ENCODE results near the gene ELN.
A peak's percentile ranks its signal among the peaks of the same experiment; 100 is the strongest.
"Not testable (repeated sequence)": the region's sequence is repeated elsewhere in the genome, so short reads cannot be mapped to it uniquely, and the experiment has no call there.

The ELN gene

DNA sequence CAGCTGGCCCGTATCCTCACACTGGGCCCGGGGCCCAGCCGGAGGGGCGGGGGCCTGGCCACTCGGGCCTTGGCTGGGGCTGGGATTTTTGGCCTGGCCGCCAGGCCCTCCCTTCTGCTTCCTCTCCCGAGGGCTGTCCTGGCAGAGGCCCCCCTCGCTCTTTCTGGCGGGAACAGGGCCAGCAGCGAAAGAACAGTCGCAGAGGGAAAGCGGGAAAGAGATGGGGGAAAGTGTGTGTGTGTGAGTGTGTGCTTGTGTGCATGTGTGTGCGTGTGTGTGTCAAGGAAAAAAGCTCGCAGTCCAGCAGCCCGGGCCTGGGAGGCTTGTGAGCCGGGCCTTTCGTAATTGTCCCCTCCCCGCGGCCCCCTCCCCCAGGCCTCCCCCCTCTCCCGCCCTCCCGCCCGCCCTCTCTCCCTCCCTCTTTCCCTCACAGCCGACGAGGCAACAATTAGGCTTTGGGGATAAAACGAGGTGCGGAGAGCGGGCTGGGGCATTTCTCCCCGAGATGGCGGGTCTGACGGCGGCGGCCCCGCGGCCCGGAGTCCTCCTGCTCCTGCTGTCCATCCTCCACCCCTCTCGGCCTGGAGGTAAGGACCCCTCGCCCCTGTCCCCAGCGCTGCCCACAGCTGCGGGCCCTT lies at the start of gene ELN:
Gene ELN (plus strand): TSS at position 491 of the 638 bp plus-strand sequence. CDS start 15 bp downstream, at position 506.
- no peak for DNase-seq

DNA sequence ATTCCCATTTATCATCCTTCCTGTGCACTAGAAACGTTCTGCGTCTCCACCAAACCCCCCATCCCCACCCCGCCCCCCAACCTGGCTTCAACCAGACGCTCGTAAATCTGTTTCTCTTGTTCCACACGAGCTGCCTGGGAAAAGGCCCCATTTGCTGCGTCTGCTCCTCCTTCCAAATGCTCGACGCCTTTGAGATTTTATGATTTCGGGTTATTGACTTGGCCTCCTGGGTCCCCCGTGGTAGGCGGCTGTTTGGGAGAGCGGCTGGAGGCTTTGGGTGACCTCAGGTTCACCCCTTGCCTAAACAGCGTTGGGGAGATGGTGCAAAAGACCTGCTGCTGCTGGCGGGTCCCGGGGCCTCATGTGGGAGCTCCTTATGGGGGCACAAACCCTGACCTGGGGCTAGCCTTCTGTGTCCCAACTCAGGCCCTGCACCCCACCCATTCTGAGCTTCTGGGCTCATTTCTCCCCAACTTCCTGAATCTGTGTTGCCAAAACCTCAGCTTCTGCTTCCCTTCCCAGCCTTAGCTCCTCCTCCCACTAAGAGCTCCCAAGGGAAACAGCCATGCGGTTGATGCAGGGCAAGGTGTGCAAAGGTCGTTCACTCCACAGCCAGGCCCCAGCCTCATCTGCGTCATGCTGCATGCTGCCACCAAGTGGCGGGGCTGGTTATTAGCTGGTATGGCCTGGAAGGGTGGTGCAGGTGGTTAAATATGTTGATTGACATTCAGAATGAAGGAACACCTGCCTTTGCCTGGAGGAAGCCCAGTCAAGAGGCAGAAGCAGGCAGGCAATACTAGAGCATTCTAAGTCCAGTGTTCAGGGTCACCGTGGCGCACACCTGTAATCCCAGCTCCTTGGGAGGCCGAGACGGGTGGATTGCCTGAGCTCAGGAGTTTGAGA lies 49.1 kb upstream of the ELN start:
- DNase-seq, result peak; percentile 97

DNA sequence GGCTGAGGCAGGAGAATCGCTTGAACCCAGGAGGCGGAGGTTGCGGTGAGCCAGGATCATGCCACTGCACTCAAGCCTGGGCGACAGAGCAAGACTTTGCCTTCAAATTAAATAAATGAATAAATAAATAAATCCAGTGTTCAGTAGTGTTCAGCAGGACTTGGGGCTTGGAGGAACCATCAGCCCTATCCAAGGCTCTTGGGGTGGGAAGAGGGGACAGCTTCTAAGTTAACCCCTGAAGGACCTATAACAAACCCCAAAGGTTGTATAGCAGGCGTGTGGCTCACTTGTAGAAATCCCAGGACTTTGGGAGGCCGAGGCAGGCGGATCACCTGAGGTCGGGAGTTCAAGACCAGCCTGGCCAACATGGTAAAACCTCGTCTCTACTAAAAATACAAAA lies 48.3 kb upstream of the ELN start:
- DNase-seq, result not testable (repeated sequence)

DNA sequence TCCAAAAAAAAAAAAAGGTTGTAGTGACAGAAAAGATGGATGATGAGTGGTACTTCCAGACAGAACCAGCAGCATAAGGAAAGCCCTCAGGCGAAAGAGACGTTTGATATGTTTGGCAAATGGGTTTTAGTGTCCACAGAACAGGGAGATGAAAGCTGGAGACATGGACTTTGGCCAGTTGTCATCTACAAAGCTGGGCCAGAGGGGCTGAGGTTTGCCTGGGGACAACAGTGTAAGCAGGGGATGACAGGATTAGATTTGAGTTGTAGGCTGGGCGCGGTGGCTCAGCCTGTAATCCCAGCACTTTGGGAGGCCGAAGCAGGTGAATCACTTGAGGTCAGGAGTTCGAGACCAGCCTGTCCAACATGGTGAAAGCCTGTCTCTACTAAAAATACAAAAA lies 47.8 kb upstream of the ELN start:
- DNase-seq, result no peak

- DNase-seq, result no peak
These were observed 46.0 kb upstream of the ELN start for GRCh38 chr7:73981933-73982332.

DNA sequence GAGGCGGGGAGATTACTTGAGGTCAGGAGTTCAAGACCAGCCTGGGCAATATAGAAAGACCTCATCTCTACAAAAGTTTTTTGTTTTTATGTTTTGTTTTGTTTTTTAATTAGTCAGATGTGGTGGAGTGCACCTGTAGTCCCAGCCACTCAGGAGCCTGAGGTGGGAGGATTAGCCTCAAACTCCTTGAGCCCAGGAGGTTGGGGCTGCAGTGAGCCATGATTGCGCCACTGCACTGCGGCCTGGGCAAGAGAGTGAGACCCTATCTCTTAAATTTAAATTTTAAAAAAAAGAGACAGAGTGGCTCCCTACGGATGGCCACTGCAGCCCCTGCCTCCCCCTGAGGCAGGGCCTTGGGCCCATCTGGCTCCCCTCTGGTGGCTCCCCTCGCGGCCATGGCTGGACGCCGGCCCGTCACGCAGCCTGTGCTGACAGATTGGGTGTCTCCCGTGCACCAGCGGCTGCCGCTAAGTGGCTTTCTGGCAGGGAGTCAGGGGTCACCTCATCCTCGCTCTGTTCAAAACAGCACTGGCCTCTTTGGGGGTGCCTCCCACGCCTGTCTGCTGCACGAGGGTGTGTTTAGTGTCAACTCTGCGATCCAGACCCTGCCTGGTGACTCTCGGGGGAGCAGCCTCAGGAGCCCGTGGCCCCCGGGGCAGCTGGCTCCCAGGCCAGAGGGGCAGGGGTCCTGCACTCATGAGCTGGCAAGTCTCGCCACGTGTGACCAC lies 44.4 kb upstream of the ELN start:
- no peak for DNase-seq

- no peak for DNase-seq
These were observed 43.3 kb upstream of the ELN start for GRCh38 chr7:73984481-73985205.

GRCh38 chr7:73985737-73986141 lies 42.2 kb upstream of the ELN start:
- no peak for DNase-seq

GRCh38 chr7:73986158-73986631 lies 41.8 kb upstream of the ELN start:
- DNase-seq, result no peak

GRCh38 chr7:73987298-73987697 lies 40.7 kb upstream of the ELN start:
- no peak for DNase-seq

GRCh38 chr7:73988197-73988596 lies 39.8 kb upstream of the ELN start:
- DNase-seq, result no peak

GRCh38 chr7:73991522-73992100 lies 36.4 kb upstream of the ELN start:
- no peak for DNase-seq

- DNase-seq, result no peak
These were observed 35.8 kb upstream of the ELN start for GRCh38 chr7:73992101-73992562.

DNA sequence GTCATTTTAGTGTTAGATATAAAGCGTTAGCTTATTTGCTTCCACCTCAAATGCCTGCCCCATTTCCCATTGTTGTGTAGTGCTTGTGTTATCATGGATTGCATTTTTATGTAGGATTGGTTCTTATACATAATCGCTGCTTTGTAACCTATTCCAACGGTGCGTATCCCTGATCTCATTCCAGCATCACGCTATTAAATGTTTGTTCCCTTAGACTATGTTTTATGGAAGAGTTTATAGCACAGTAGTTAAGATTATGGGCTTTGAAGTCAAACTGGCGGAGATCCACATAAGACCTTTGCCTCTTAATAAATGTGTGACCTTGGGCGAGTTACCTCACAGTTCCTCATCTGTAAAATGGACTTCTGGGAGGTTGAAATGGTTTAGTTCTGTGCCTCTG lies 34.0 kb upstream of the ELN start:
- no peak for DNase-seq

GRCh38 chr7:73994761-73995160 lies 33.2 kb upstream of the ELN start:
- no peak for DNase-seq

DNA sequence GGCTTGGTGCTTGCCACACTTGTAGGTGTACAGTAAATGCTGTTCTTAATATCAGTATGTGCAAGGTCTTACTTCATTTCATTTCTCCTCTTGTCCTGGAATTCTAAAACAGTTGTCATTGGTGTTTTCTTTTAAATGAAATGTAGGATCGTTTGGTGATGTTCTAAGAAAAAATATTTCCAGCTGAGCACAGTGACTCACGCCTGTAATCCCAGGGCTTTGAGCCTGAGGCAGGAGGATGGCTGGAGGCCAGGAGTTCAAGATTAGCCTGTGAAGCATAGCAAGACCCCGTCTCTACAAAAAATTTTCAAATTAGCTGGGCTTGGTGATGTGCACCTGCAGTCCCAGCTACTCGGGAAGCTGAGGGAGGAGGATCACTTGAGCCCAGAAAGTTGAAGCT lies 32.6 kb upstream of the ELN start:
- DNase-seq, result no peak

GRCh38 chr7:73995821-73996511 lies 32.0 kb upstream of the ELN start:
- no peak for DNase-seq

DNA sequence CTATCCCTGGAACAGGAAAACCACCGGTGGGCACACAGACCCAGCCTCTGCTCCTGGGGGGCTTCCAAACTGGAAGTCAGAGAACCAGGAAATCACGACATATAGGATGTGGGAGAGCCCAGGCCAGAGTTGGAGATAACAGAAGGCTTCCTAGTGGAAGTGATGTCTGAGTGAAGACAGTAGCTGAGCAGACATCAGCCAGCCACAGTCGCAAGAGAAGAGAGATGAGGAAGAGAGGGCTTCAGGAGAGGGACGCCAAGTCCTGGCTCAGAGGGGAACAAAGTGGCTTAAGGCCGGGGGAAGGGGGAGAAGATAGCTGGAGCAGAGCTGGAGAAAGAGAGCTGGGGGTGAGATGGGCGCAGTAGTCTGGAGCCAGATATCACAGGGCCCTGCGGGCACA lies 30.9 kb upstream of the ELN start:
- DNase-seq, result no peak

DNA sequence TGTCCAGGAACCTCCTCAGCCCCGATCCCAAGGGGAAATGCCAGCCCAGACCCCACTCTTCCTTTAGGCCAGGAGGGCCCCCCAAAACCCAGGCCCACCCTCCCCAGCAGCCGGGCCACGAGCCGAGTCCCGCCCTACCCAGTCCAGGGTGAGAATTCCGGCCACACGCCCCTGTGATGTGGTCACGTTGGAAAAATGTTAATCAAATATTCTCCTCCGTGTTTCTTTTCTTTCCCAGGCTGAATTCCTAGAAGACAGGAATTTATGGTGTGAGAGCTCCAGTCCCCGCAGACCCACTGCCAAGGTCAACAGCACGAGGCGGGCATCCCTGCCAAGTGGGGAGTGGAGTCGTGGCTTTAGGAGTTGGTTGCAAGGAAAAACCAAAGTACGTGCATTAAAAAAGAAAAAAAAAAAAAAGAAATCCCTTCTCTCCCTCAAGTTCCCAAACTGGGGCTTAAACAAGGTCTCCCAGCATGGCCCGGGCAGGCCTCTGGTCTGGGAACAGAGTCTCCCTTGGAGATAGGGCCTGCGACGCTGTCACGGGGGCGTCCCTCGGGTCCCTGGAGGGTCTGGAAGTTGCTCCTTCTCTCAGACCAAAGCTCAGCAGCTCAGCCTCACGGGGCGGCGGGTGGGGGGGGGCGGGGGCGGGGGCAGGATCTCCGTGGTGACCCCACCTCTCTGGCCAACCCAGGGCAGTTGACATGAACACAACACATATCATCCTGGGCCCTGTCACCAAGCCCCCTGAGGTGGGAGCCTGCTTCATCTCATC lies 28.1 kb upstream of the ELN start:
- DNase-seq, result no peak

- no peak for DNase-seq
These were observed 27.4 kb upstream of the ELN start for GRCh38 chr7:74000489-74001149.
